Endothelial cell of umbilical vein (primary cell): Measurements from ENCODE around the gene REEP3. TPM values are rescaled to one million over a fixed set of nuclear protein-coding genes. Genes with fewer than 3 reads are reported as not detected.

Experiments used
- BruUV-seq: library from RNA; stranded (reverse); fragments of 400-500 nt; replicated peaks from 2 replicates; lab custom pipeline; 2021; lab: Mats Ljungman, UMichigan
- CTCF ChIA-PET: fragments of 300-600, 350-600 bp; sonication (Branson Sonifier 250); formaldehyde crosslinking; loops from one replicate; lab custom pipeline; 2021; ENCODE audit warnings: antibody characterized with exemption, inconsistent platforms; lab: Charles Lee
- POLR2A ChIA-PET: fragments of 300-600, 350-600 bp; sonication (Branson Sonifier 250); formaldehyde crosslinking; loops from one replicate; lab custom pipeline; 2021; ENCODE audit warnings: antibody characterized with exemption, inconsistent platforms; lab: Charles Lee
- DNase-seq: peaks from one replicate; pipeline ENCODE4 v3.0.0-alpha.2; 2011; ENCODE audit warnings: low read depth, low spot score
- FAIRE-seq: peaks from 2 replicates; lab custom pipeline; 2011; peaks lifted over from hg19 to GRCh38; lab: Jason Lieb, UNC
- H2AFZ ChIP-seq: 2 replicates; pipeline ENCODE4 v1.6.0; 2012; ENCODE audit warnings: low read depth, low read length, control low read depth, inconsistent platforms
- H3K27ac ChIP-seq: 2 replicates; pipeline ENCODE4 v1.5.1; 2011; ENCODE audit warnings: low read depth, mild to moderate bottlenecking, control low read depth, low read length, moderate library complexity; ENCODE audit not compliant: insufficient read depth
- H3K27me3 ChIP-seq, 2 experiments: 2 replicates each; pipeline versions ENCODE4 v1.6.0 to v1.6.1; 2011; ENCODE audit warnings: low read length in 2 of 2, mixed read lengths in 1 of 2; ENCODE audit not compliant: control insufficient read depth in 2 of 2, insufficient read depth in 2 of 2
- H3K36me3 ChIP-seq, 2 experiments: 2 replicates in 1 of 2; 3 replicates in 1 of 2; pipeline ENCODE4 v1.5.1; 2011; ENCODE audit warnings: low read length in 2 of 2, mild to moderate bottlenecking in 1 of 2, moderate library complexity in 1 of 2; ENCODE audit not compliant: control insufficient read depth in 2 of 2, insufficient read depth in 2 of 2; ENCODE audit errors: extremely low read depth in 1 of 2
- H3K4me1 ChIP-seq: 3 replicates; pipeline ENCODE4 v1.5.1; 2011; ENCODE audit warnings: mild to moderate bottlenecking, low read length; ENCODE audit not compliant: control insufficient read depth, insufficient read depth; ENCODE audit errors: extremely low read depth
- H3K4me2 ChIP-seq: 2 replicates; pipeline ENCODE4 v1.6.1; 2011; ENCODE audit warnings: low read length, control low read depth, mixed read lengths; ENCODE audit not compliant: insufficient read depth
- H3K4me3 ChIP-seq, 3 experiments: fragments of 200-600 bp in 1 of 3; sonication (generic), shearing (Covaris generic) in 1 of 3; replicated peaks in 1 of 3; 2 replicates each; pipeline ENCODE4 v1.5.1; 2011 to 2016; ENCODE audit warnings: control low read depth in 3 of 3, low read length in 3 of 3, mild to moderate bottlenecking in 2 of 3, inconsistent platforms in 1 of 3, low read depth in 1 of 3, moderate library complexity in 1 of 3; ENCODE audit not compliant: insufficient read depth in 1 of 3
- H3K79me2 ChIP-seq: 2 replicates; pipeline ENCODE4 v1.6.0; 2012; ENCODE audit warnings: low read length, inconsistent platforms; ENCODE audit not compliant: control insufficient read depth, insufficient read depth
- H3K9ac ChIP-seq: replicated peaks from 2 replicates; pipeline ENCODE3; 2011; ENCODE audit warnings: low read length, control low read depth; ENCODE audit not compliant: insufficient read depth; ENCODE audit errors: extremely low read depth
- H3K9me1 ChIP-seq: replicated peaks from 3 replicates; pipeline ENCODE4 v1.6.0; 2011; ENCODE audit warnings: mild to moderate bottlenecking, low read length; ENCODE audit not compliant: control insufficient read depth, insufficient read depth; ENCODE audit errors: extremely low read depth
- H3K9me3 ChIP-seq: replicated peaks from 2 replicates; pipeline ENCODE4 v1.5.1; 2012; ENCODE audit warnings: low read length, inconsistent platforms; ENCODE audit not compliant: control insufficient read depth, insufficient read depth
- H4K20me1 ChIP-seq: replicated peaks from 2 replicates; pipeline ENCODE3; 2011; ENCODE audit warnings: mild to moderate bottlenecking, low read length; ENCODE audit not compliant: control insufficient read depth, insufficient read depth; ENCODE audit errors: extremely low read depth
- EZH2 ChIP-seq: IDR thresholded peaks from 2 replicates; pipeline ENCODE4 v1.6.1; 2012; ENCODE audit warnings: borderline replicate concordance, low read depth, mild to moderate bottlenecking, moderate library complexity, low read length, inconsistent platforms; ENCODE audit not compliant: severe bottlenecking
- FOS ChIP-seq: IDR thresholded peaks from 2 replicates; pipeline ENCODE4 v1.6.1; 2011; ENCODE audit warnings: mild to moderate bottlenecking, low read length, moderate library complexity, borderline replicate concordance; ENCODE audit not compliant: insufficient read depth
- GATA2 ChIP-seq: IDR thresholded peaks from 2 replicates; pipeline ENCODE4 v1.7.0; 2011; ENCODE audit warnings: low read depth, mild to moderate bottlenecking, moderate library complexity, mixed read lengths, low read length; ENCODE audit not compliant: insufficient read length, insufficient read depth
- JUN ChIP-seq: IDR thresholded peaks from 2 replicates; pipeline ENCODE4 v1.6.1; 2011; ENCODE audit warnings: borderline replicate concordance, low read depth; ENCODE audit not compliant: insufficient read length, insufficient read depth
- POLR2A ChIP-seq: IDR thresholded peaks from 2 replicates; pipeline ENCODE4 v1.6.1; 2012; ENCODE audit warnings: low read depth, mild to moderate bottlenecking, control low read depth, low read length
- POLR2AphosphoS5 ChIP-seq: IDR thresholded peaks from 2 replicates; pipeline ENCODE4 v1.6.1; 2012; ENCODE audit warnings: low read depth, mild to moderate bottlenecking, control low read depth, low read length, moderate library complexity; ENCODE audit not compliant: insufficient read depth
- dilution Hi-C: fragments of 300-500 bp; cut with MboI; formaldehyde crosslinking; loops from one replicate; pipeline ENCODE4 v1.15.0; 2019; ENCODE audit warnings: low sequenced_read_pairs; ENCODE audit not compliant: extremely low pct_ligation_motif_present
- intact Hi-C: fragments of 100-400 bp; cut with micrococcal nuclease; formaldehyde crosslinking; loops from one replicate; pipeline ENCODE4 v1.10.0; 2022
- polyA plus RNA-seq, 4 experiments: library from polyadenylated mRNA; depleted of rRNA in 3 of 4; stranded (reverse) in 3 of 4; unstranded in 1 of 4; fragments of >200 nt; gene quantifications; 2 replicates each; pipeline versions ENCODE4 v1.2.1 to v1.2.3, GENCODE V29; 2011 to 2012; ENCODE audit warnings: missing spikeins in 1 of 4
- total RNA-seq: library from RNA; stranded (reverse); gene quantifications from 2 replicates; pipeline ENCODE4 v1.2.3, GENCODE V29; 2021
- TF ChIP-seq, protein P1 (sequence below), 2 donors: IDR thresholded peaks; 1 replicate in 1 of 2; 2 replicates in 1 of 2; pipeline ENCODE4 v1.5.1; 2011; ENCODE audit warnings: low read length in 2 of 2, mild to moderate bottlenecking in 2 of 2, moderate library complexity in 2 of 2, control low read depth in 1 of 2, inconsistent platforms in 1 of 2, low read depth in 1 of 2; ENCODE audit not compliant: insufficient read depth in 1 of 2; ENCODE audit errors: extremely low read depth in 1 of 2

Gene REEP3
- total and polyA plus RNA-seq, 2 donors (not counting 3 experiments of a cell fraction or from before 2014, with no cell fraction given) = 12.3 to 48.3 TPM

DNA sequence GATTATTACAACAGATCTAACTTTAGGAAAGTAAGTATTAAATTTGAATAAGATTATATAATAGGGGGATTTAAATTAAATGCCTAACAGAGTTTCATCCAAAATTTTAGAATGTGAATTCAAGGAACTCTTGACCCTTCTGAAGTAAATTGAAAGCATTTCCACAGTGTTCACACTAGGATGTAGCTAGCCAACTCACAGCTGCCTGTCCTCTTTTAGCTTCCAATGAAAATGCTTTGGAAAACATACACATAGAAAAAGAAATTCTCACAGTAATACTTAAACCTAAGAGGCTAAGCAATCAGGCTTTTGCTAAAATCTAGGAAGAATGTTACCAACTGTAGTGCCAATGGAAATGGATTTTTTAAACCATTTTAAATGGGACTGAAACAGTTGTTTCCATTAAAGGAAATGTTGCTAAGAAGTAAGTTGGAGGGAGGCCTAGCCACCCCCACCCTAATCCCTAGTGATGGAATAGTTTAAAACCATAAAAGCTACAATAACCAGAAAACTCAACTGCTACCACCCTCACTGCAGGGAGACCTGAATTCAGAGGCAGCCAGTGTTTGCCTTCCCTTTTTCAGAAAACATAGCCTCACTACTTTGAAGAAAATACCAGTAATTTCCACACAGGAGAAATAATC, 58.3 kb downstream of the REEP3 start:
- no peaks in the 10 kb centered on the region for H3K27me3 ChIP-seq
- no peak for TF ChIP-seq EZH2
- TF ChIP-seq POLR2A = no peak
- no peak for TF ChIP-seq GATA2
- no peak for TF ChIP-seq POLR2AphosphoS5
- TF ChIP-seq JUN = no peak
- TF ChIP-seq, protein P1, sequence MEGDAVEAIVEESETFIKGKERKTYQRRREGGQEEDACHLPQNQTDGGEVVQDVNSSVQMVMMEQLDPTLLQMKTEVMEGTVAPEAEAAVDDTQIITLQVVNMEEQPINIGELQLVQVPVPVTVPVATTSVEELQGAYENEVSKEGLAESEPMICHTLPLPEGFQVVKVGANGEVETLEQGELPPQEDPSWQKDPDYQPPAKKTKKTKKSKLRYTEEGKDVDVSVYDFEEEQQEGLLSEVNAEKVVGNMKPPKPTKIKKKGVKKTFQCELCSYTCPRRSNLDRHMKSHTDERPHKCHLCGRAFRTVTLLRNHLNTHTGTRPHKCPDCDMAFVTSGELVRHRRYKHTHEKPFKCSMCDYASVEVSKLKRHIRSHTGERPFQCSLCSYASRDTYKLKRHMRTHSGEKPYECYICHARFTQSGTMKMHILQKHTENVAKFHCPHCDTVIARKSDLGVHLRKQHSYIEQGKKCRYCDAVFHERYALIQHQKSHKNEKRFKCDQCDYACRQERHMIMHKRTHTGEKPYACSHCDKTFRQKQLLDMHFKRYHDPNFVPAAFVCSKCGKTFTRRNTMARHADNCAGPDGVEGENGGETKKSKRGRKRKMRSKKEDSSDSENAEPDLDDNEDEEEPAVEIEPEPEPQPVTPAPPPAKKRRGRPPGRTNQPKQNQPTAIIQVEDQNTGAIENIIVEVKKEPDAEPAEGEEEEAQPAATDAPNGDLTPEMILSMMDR (IDR thresholded peaks at IDR 0.05; ENCODE audit: extremely low read depth in 1 of 2, insufficient read depth in 1 of 2, low read depth in 1 of 2, low read length in 2 of 2) = no peak
- TF ChIP-seq FOS = no peak
- H3K4me1 ChIP-seq = peaks cover 9% of the 10 kb centered on the region
- intact Hi-C loops (no loop called here), dilution Hi-C loops (no loop called here)
- H3K4me3 ChIP-seq = no peak overlapping the region
- DNase-seq (no peak), FAIRE-seq (no peak)
- no peaks in the 10 kb centered on the region for H4K20me1 ChIP-seq
- no peak overlapping the region for H3K4me2 ChIP-seq
- H3K9me1 ChIP-seq = peaks cover 2% of the 10 kb centered on the region
- H3K79me2 ChIP-seq = peaks cover 18% of the 10 kb centered on the region
- no TSS peak for BruUV-seq
- CTCF ChIA-PET = interaction anchor here (0.6 kb wide), 2 partner anchors 40 to 413 kb away, joined by 3 to 4 read pairs; no protein-coding TSS in a partner anchor
- POLR2A ChIA-PET = no interaction called here
- H3K36me3 ChIP-seq = peaks cover 2 to 6% of the 10 kb centered on the region in 2 experiments
- no peaks in the 10 kb centered on the region for H3K9me3 ChIP-seq
- no peak overlapping the region for H3K27ac ChIP-seq
- no peak overlapping the region for H3K9ac ChIP-seq
- H2AFZ ChIP-seq = no peak overlapping the region
